Measurements from ENCODE around the gene IL1RAP. TPM values are rescaled to one million over a fixed set of nuclear protein-coding genes. Genes with fewer than 3 reads are reported as not detected.

IL1RAP gene
- total RNA-seq, 4 donors from 2014 or later: 4.5 to 13.9 (median 5.2) TPM

- H3K27ac ChIP-seq (replicated peaks in 1 of 4): no peak overlapping the region
- 64% methylated on average over 4 of the region's 4 CpGs for WGBS
- no peak for TF ChIP-seq CTCF (IDR thresholded peaks at IDR 0.05)
- TF ChIP-seq POLR2AphosphoS5 (IDR thresholded peaks at IDR 0.05): no peak
- TF ChIP-seq EP300 (IDR thresholded peaks at IDR 0.05): no peak
- TF ChIP-seq POLR2A (IDR thresholded peaks at IDR 0.05; ENCODE audit: low read depth): no peak
- no peaks in the 10 kb centered on the region for H3K36me3 ChIP-seq
- DNase-seq (ENCODE audit: extremely low spot score): no peak
- intact Hi-C loops (cut with DNase I): no loop called here
- no peak overlapping the region for H3K4me3 ChIP-seq
- H3K27me3 ChIP-seq: no peaks in the 10 kb centered on the region
- H3K4me1 ChIP-seq: peaks cover 0 to 20% (median 4%) of the 10 kb centered on the region in 4 donors
- no peaks in the 10 kb centered on the region for H3K9me3 ChIP-seq
Observed at GRCh38 chr3:190586631-190587011, 72.7 kb downstream of the IL1RAP start.

GRCh38 chr3:190588570-190588969 lies 74.7 kb downstream of the IL1RAP start:
- DNase-seq (ENCODE audit: extremely low spot score): no peak
- WGBS: 59% methylated on average over 2 of the region's 2 CpGs
- Histone ChIP-seq H3K27me3 (no peaks in the 10 kb centered on the region), H3K4me1 (peaks cover 0 to 18% (median 4%) of the 10 kb centered on the region in 4 donors), H3K9me3 (no peaks in the 10 kb centered on the region), H3K4me3 (no peak overlapping the region), H3K27ac (replicated peaks in 1 of 4) (no peak overlapping the region), H3K36me3 (no peaks in the 10 kb centered on the region)
- intact Hi-C loops (cut with DNase I): no loop called here
- TF ChIP-seq POLR2A (IDR thresholded peaks at IDR 0.05; ENCODE audit: low read depth): no peak
- TF ChIP-seq CTCF (IDR thresholded peaks at IDR 0.05): no peak
- no peak for TF ChIP-seq POLR2AphosphoS5 (IDR thresholded peaks at IDR 0.05)
- no peak for TF ChIP-seq EP300 (IDR thresholded peaks at IDR 0.05)

GRCh38 chr3:190589326-190589725 lies 75.4 kb downstream of the IL1RAP start:
- no peak for DNase-seq (ENCODE audit: extremely low spot score)

GRCh38 chr3:190591080-190591479 lies 77.2 kb downstream of the IL1RAP start:
- intact Hi-C loops (cut with DNase I): no loop called here
- Histone ChIP-seq H3K27me3 (no peaks in the 10 kb centered on the region), H3K4me3 (no peak overlapping the region), H3K4me1 (peaks cover 0 to 9% (median 2%) of the 10 kb centered on the region in 4 donors), H3K9me3 (no peaks in the 10 kb centered on the region), H3K36me3 (no peaks in the 10 kb centered on the region), H3K27ac (replicated peaks in 1 of 4) (no peak overlapping the region)
- no peak for DNase-seq (ENCODE audit: extremely low spot score)
- TF ChIP-seq POLR2A (IDR thresholded peaks at IDR 0.05; ENCODE audit: low read depth) (no peak), POLR2AphosphoS5 (IDR thresholded peaks at IDR 0.05) (no peak), CTCF (IDR thresholded peaks at IDR 0.05) (no peak), EP300 (IDR thresholded peaks at IDR 0.05) (no peak)
- 69% methylated on average over 6 of the region's 6 CpGs for WGBS

More at GRCh38 chr3:190589326-190589725, 75.4 kb downstream of the IL1RAP start:
- Histone ChIP-seq H3K4me1 (peaks cover 0 to 18% (median 4%) of the 10 kb centered on the region in 4 donors), H3K36me3 (no peaks in the 10 kb centered on the region), H3K27ac (replicated peaks in 1 of 4) (no peak overlapping the region), H3K9me3 (no peaks in the 10 kb centered on the region), H3K27me3 (no peaks in the 10 kb centered on the region), H3K4me3 (no peak overlapping the region)
- TF ChIP-seq POLR2AphosphoS5 (IDR thresholded peaks at IDR 0.05) (no peak), CTCF (IDR thresholded peaks at IDR 0.05) (no peak), POLR2A (IDR thresholded peaks at IDR 0.05; ENCODE audit: low read depth) (no peak), EP300 (IDR thresholded peaks at IDR 0.05) (no peak)
- intact Hi-C loops (cut with DNase I): no loop called here
- 77% methylated on average over 7 of the region's 7 CpGs for WGBS

GRCh38 chr3:190593075-190593474 lies 79.2 kb downstream of the IL1RAP start:
- Histone ChIP-seq H3K9me3 (no peaks in the 10 kb centered on the region), H3K36me3 (no peaks in the 10 kb centered on the region), H3K4me3 (no peak overlapping the region), H3K27ac (replicated peaks in 1 of 4) (no peak overlapping the region), H3K27me3 (no peaks in the 10 kb centered on the region), H3K4me1 (no peaks in the 10 kb centered on the region)
- TF ChIP-seq POLR2A (IDR thresholded peaks at IDR 0.05; ENCODE audit: low read depth) (no peak), EP300 (IDR thresholded peaks at IDR 0.05) (no peak), POLR2AphosphoS5 (IDR thresholded peaks at IDR 0.05) (no peak), CTCF (IDR thresholded peaks at IDR 0.05) (no peak)
- WGBS: 70% methylated on average over 2 of the region's 2 CpGs
- intact Hi-C loops (cut with DNase I): no loop called here
- no peak for DNase-seq (ENCODE audit: extremely low spot score)

Data from esophagus muscularis mucosa (tissue), 4 donors.